SK-N-SH treated with all-trans-retinoic acid at 6 μM for 48 hours (cell line): ENCODE results near the gene HOXD3.

Source experiments
- BACH2 ChIP-seq: fragments of 250-450 bp; sonication (Bioruptor Pico); IDR thresholded peaks from 2 replicates; pipeline ENCODE4 v1.9.0; 2021; ENCODE audit warnings: mild to moderate bottlenecking, borderline replicate concordance
- GLIS3 ChIP-seq: fragments of 250-450 bp; sonication (Bioruptor Pico); IDR thresholded peaks from 2 replicates; pipeline ENCODE4 v1.5.0; 2020; ENCODE audit warnings: mild to moderate bottlenecking, moderate library complexity
- ISL1 ChIP-seq: fragments of 250-450 bp; sonication (Bioruptor Pico); IDR thresholded peaks from 2 replicates; pipeline ENCODE4 v2.1.2; 2022; ENCODE audit warnings: mild to moderate bottlenecking, moderate library complexity
- POU6F1 ChIP-seq: fragments of 250-450 bp; sonication (Bioruptor Pico); IDR thresholded peaks from 2 replicates; pipeline ENCODE4 v1.8.0; 2021; ENCODE audit warnings: low read depth, mild to moderate bottlenecking, moderate library complexity, borderline replicate concordance
- PPARA ChIP-seq: fragments of 250-450 bp; sonication (Bioruptor Pico); IDR thresholded peaks from 2 replicates; pipeline ENCODE4 v1.5.0; 2020; ENCODE audit warnings: mild to moderate bottlenecking, borderline replicate concordance
- RARB ChIP-seq: fragments of 250-450 bp; sonication (Bioruptor Pico); IDR thresholded peaks from 2 replicates; pipeline ENCODE4 v1.8.0; 2021; ENCODE audit warnings: mild to moderate bottlenecking, moderate library complexity
- SNAI2 ChIP-seq: fragments of 250-450 bp; sonication (Bioruptor Pico); IDR thresholded peaks from 2 replicates; pipeline ENCODE4 v1.5.0; 2020; ENCODE audit warnings: mild to moderate bottlenecking, moderate library complexity
- ZC3H10 ChIP-seq: fragments of 250-450 bp; sonication (Bioruptor Pico); IDR thresholded peaks from 2 replicates; pipeline ENCODE4 v1.5.1; 2021; ENCODE audit warnings: mild to moderate bottlenecking, moderate library complexity
- ZFP3 ChIP-seq: fragments of 250-450 bp; sonication (Bioruptor Pico); IDR thresholded peaks from 2 replicates; pipeline ENCODE4 v1.5.0; 2020; ENCODE audit warnings: mild to moderate bottlenecking, moderate library complexity
- ZFP30 ChIP-seq: fragments of 450-650 bp; formaldehyde crosslinking; IDR thresholded peaks from 2 replicates; pipeline ENCODE4 v1.5.0; 2022; ENCODE audit warnings: mild to moderate bottlenecking, moderate library complexity
- TF ChIP-seq, protein P1 (sequence below): fragments of 250-450 bp; sonication (Bioruptor Pico); IDR thresholded peaks from 2 replicates; pipeline ENCODE4 v1.5.0; 2020; ENCODE audit warnings: mild to moderate bottlenecking, moderate library complexity

DNA sequence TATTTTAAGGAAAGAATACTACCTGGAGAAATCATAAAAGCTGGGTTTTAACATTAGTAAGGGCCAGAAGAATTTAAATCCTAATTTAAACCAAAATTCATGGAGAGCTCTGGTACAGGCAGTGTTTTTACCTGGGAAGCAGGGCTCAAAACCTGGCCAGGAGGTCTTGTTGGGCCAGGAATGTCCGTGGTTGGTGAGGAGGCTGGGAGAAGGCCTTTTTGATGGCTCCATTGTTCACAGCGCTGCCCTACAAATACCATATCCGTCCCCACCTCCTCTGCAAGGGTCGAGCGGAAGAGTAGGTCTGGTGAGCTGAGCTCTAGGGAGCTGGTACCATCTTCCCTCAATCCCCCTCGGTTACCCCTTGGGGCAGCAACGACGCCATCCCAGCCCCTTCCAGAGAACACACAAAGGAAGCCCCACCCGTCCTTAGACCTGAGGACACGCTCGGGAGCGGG, 20.5 kb downstream of the HOXD3 start:
- TF ChIP-seq ZFP30 (CRISPR knock-in tag): no peak
- TF ChIP-seq RARB (CRISPR knock-in tag): no peak
- TF ChIP-seq GLIS3: no peak
- no peak for TF ChIP-seq ISL1 (CRISPR knock-in tag)
- TF ChIP-seq POU6F1 (CRISPR knock-in tag): no peak
- TF ChIP-seq SNAI2 (CRISPR knock-in tag): no peak
- no peak for TF ChIP-seq ZFP3 (CRISPR knock-in tag)
- TF ChIP-seq PPARA (CRISPR knock-in tag): no peak
- no peak for TF ChIP-seq ZC3H10 (CRISPR knock-in tag)
- TF ChIP-seq, protein P1, sequence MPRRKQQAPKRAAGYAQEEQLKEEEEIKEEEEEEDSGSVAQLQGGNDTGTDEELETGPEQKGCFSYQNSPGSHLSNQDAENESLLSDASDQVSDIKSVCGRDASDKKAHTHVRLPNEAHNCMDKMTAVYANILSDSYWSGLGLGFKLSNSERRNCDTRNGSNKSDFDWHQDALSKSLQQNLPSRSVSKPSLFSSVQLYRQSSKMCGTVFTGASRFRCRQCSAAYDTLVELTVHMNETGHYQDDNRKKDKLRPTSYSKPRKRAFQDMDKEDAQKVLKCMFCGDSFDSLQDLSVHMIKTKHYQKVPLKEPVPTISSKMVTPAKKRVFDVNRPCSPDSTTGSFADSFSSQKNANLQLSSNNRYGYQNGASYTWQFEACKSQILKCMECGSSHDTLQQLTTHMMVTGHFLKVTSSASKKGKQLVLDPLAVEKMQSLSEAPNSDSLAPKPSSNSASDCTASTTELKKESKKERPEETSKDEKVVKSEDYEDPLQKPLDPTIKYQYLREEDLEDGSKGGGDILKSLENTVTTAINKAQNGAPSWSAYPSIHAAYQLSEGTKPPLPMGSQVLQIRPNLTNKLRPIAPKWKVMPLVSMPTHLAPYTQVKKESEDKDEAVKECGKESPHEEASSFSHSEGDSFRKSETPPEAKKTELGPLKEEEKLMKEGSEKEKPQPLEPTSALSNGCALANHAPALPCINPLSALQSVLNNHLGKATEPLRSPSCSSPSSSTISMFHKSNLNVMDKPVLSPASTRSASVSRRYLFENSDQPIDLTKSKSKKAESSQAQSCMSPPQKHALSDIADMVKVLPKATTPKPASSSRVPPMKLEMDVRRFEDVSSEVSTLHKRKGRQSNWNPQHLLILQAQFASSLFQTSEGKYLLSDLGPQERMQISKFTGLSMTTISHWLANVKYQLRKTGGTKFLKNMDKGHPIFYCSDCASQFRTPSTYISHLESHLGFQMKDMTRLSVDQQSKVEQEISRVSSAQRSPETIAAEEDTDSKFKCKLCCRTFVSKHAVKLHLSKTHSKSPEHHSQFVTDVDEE (CRISPR knock-in tag): no peak
- no peak for TF ChIP-seq BACH2 (CRISPR knock-in tag)
